SH-SY5Y (cell line): ENCODE results near the gene TMUB2.

ENCODE experiments used
- GATA2 ChIP-seq: IDR thresholded peaks from 2 replicates; pipeline ENCODE4 v1.6.1; 2011; ENCODE audit warnings: mild to moderate bottlenecking, low read depth, low read length
- GATA3 ChIP-seq: IDR thresholded peaks from 2 replicates; pipeline ENCODE4 v1.6.1; 2011; ENCODE audit warnings: low read depth, mild to moderate bottlenecking, low read length, moderate library complexity

Gene TMUB2

GRCh38 chr17:44186307-44187130 is at the start of gene TMUB2:
TMUB2 (plus strand) TSS chr17:44186972; CDS start chr17:44187709, 737 bp downstream.
- TF ChIP-seq GATA3 (no peak), GATA2 (peak; percentile 19; the same call in 1 of the 2 replicates)

DNA sequence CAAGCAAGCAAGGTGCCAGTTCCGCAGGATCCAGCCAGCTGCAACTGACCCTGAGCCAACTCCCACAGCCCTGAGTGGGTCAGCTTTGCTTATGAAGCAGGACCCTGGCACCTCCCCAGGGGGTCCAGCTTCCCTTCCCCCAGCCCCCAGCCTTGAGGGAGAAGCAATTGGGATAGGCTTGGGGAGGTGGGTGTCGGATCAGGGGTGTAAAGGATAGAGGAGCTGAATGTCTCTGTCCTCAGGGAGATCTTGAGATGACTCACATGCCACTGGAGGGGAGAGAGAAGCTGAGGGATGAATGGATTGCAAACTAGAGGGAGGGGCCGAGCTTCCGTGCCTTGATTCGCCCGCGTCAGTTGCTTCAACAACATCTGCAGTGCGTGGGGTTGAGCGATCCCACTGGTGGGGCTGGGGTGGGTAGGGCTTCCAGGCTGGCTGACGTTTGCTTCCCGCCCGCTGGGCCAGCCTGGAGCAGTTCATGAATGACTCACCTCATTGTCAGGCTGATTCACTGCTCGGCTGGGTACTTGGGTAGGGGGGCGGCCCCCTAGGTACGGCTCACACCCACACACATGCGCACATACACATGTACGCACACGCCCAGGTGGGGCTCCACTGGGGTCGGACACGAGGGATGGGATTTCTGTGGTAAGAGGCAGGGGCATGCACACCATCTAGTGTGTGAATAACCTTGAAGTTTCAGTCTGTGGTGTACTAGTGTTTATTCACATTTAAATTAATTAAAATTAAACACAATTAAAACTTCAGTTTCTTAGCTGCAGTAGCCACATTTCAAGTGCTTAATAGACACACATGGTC is 48.7 kb upstream of the TMUB2 start:
- no peak for TF ChIP-seq GATA2
- TF ChIP-seq GATA3 = no peak

DNA sequence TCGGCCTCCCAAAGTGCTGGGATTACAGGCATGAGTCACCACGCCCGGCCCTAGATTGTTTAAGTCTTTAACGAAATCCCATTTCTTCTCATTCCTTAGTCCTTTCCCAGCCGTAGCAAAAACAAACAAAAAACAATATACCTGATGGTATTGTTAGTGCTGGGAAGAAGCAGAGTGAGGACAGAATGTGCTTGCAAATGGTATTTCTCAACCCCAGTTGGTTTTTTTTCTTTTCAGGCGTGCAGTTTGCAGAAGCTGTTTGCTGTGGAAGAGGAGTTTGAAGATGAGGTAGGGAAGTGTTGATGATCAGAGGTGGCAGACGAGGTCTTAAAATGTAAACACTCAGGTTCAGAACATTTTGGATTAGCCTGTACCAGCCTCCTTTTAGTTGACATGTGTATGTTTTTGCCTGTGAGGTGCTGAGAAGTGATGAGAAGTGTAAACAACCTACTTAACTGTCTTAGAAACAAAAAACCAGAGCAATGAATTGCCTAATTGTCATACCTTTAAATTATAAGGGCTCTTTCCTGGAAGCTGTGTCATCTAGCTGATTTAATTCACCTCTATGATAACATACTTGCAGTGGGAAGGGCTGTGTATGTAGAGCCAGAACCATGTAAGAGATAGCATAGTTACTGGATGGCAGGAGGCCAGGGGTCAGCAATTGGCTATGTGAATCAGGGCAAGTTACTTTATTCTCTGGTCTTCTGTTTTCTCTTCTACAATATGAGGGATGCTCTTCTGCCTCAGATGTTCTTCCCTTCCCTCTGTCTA is 41.6 kb upstream of the TMUB2 start:
- TF ChIP-seq GATA3 (no peak), GATA2 (no peak)

- peak; percentile 53; the same call in 1 of the 2 replicates for TF ChIP-seq GATA2
- no peak; the same call in 1 of the 2 replicates for TF ChIP-seq GATA3
These were observed 40.1 kb upstream of the TMUB2 start for GRCh38 chr17:44146375-44147346.

- TF ChIP-seq GATA2 = no peak
- TF ChIP-seq GATA3 = no peak
These were observed 39.0 kb upstream of the TMUB2 start for GRCh38 chr17:44147812-44148211.

DNA sequence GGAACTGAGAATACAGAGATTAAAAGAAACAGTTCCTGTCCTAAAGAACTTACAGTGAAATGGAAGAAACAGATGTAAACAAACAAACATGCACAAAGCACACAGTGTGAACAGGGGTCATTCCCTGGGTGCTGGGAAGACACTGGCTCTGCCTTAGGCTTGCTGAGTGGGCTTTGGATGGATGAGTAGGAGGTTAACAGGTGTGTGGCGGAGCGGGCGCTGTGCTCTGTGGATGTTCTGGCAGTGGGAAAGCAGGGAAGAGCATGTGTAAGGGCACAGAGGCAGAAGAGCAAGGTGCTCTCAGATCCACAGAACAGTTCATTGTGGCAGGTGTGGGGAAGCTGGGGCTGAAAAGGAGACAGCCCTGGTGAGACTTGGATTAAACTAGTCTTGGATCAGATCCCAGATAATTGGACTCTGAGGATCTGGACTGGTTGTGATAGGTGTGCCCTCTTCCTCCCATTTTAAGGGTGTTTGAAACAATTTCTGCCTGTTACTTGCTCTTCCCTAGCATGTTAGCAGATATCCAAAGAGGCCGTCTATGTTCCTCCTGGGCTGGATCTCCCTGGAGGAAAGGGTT is 36.9 kb upstream of the TMUB2 start:
- TF ChIP-seq GATA3 (no peak), GATA2 (no peak)

GRCh38 chr17:44152875-44153274 is 33.9 kb upstream of the TMUB2 start:
- TF ChIP-seq GATA3 (no peak), GATA2 (no peak)

DNA sequence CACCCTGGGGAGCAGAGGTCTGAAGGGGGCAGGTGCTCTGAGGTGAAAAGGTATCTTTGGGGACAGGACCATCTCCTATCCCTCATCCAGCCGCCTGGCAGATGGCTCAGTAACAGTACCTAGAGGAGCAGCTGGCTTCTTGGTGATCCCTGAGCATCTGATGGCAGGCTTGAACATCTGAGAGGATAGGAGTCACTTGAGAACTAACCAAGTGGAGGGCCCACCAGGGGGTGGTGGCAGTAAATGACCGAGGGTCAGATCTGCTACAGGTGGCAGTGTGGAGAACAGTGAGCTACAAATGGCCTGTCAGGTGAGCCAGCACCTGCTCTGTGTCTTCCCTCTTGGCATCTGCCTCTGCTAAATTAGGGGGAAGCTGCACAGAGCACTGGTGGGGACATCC is 31.3 kb upstream of the TMUB2 start:
- no peak for TF ChIP-seq GATA2

DNA sequence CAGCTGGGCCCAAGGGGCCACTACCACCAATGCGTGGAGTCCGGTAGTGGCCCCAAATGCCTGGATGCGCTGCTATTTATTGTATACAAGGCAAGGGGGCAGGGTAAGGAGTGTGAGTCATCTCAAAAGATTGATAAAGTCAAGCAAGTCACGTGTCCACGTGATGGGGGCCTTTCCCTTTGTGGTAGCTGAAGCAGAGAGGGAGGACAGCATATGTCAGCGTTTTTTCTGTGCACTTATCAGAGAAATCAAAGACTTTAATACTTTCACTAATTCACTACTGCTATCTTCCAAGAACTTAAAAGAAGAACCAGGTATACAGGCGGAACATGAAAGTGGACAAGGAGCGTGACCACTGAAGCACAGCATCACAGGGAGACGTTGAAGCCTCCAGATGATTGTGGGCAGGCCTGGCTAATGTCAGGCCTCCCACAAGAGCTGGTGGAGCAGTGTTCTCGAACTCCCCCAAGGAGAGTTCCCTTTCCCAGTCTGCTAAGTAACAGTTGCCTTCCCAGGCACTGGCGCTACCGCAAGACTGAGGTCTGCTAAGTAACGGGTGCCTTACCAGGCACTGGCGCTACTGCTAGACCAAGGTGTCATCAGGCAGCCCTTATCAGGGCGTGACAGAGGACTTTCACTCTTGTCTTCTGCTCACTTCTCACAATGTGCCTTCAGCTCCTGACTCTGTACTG is 27.1 kb upstream of the TMUB2 start:
- TF ChIP-seq GATA2 = no peak

DNA sequence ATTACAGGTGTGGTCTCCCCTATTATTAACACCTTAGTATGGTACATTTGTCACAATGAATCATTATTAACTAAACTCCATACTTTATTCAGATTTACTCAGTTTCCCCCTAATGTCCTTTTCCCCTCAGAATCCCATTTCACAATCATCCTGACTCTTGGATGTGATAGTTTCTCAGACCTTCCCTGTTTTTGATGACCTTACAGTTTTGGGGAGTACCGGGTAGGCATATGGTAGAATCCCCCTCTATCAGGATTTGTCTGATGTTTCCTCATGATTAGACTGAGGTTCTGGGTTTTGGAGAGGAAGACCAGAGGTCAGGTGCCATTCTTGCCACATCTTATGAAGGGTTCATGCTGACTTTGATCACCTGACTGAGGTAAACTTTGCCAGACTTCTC is 22.3 kb upstream of the TMUB2 start:
- TF ChIP-seq GATA2 (no peak), GATA3 (no peak)

GRCh38 chr17:44167181-44167861 is 19.5 kb upstream of the TMUB2 start:
- TF ChIP-seq GATA3 (no peak), GATA2 (no peak)

- TF ChIP-seq GATA2 (no peak), GATA3 (no peak)
These were observed 16.7 kb upstream of the TMUB2 start for GRCh38 chr17:44170135-44170498.
